ENCODE results near the gene UBB.
A peak's percentile ranks its signal among the peaks of the same experiment; 100 is the strongest.

Gene UBB

DNA sequence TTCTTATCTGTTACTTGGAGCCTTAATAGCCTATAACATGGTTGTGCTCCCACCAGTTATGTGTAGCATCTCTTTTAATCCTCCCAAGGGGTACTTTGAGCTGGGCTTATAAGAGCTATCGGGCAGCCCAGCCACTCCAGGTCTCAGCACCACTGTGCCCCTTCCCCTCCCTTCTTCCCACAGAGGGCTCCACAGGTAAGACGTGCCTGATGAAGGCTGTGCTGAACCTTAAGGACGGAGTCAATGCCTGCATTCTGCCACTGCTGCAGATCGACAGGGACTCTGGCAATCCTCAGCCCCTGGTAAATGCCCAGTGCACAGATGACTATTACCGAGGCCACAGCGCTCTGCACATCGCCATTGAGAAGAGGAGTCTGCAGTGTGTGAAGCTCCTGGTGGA, 41.5 kb downstream of the UBB start:
- H3K4me3 ChIP-seq (ENCODE audit: low read depth, low read length) = no peak overlapping the region
- TF ChIP-seq, protein P1, sequence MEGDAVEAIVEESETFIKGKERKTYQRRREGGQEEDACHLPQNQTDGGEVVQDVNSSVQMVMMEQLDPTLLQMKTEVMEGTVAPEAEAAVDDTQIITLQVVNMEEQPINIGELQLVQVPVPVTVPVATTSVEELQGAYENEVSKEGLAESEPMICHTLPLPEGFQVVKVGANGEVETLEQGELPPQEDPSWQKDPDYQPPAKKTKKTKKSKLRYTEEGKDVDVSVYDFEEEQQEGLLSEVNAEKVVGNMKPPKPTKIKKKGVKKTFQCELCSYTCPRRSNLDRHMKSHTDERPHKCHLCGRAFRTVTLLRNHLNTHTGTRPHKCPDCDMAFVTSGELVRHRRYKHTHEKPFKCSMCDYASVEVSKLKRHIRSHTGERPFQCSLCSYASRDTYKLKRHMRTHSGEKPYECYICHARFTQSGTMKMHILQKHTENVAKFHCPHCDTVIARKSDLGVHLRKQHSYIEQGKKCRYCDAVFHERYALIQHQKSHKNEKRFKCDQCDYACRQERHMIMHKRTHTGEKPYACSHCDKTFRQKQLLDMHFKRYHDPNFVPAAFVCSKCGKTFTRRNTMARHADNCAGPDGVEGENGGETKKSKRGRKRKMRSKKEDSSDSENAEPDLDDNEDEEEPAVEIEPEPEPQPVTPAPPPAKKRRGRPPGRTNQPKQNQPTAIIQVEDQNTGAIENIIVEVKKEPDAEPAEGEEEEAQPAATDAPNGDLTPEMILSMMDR (IDR thresholded peaks at IDR 0.05; ENCODE audit: low read depth, low read length) = no peak

DNA sequence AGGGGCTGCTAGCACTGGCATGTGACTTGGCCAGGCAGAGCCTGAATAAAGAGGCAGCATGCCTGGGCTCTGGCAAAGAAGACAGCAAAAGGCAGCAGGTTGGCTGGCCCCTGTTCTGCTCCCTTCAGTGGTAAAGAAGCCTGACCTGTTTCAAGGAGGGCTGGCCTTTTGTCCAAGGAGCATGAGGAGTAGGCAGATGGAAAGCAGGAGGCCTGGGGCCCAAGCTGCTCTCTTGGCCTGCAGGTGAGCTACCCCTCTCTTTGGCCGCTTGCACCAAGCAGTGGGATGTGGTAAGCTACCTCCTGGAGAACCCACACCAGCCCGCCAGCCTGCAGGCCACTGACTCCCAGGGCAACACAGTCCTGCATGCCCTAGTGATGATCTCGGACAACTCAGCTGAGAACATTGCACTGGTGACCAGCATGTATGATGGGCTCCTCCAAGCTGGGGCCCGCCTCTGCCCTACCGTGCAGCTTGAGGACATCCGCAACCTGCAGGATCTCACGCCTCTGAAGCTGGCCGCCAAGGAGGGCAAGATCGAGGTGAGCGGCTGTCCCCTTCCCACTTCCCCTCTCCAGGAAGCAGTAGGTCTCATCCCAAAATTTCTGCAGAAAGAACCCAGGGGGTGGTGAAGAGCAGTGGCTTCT, 42.5 kb downstream of the UBB start:
- TF ChIP-seq, protein P1 (IDR thresholded peaks at IDR 0.05; ENCODE audit: low read depth, low read length) = no peak

DNA sequence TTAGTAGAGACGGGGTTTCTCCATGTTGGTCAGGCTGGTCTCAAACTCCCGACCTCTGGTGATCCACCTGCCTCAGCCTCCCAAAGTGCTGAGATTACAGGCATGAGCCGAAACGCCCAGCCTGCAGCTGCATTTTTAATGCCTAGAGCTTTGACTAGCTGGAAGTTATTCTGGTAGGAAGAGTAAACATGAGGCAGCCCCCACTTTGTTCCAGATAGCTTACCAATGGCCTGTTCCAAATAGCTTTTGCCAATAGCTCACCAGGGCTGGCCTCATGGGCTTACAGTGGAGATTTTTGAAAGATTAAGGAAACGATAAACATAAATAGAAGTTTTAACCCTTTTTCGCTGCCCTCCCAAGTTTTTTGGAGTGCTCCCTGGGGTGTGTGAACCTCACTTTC, 44.3 kb downstream of the UBB start:
- no peak overlapping the region for H3K4me3 ChIP-seq (ENCODE audit: low read depth, low read length)
- TF ChIP-seq, protein P1 (IDR thresholded peaks at IDR 0.05; ENCODE audit: low read depth, low read length) = no peak

More for the DNA sequence above, 42.5 kb downstream of the UBB start:
- no peak overlapping the region for H3K4me3 ChIP-seq (ENCODE audit: low read depth, low read length)

DNA sequence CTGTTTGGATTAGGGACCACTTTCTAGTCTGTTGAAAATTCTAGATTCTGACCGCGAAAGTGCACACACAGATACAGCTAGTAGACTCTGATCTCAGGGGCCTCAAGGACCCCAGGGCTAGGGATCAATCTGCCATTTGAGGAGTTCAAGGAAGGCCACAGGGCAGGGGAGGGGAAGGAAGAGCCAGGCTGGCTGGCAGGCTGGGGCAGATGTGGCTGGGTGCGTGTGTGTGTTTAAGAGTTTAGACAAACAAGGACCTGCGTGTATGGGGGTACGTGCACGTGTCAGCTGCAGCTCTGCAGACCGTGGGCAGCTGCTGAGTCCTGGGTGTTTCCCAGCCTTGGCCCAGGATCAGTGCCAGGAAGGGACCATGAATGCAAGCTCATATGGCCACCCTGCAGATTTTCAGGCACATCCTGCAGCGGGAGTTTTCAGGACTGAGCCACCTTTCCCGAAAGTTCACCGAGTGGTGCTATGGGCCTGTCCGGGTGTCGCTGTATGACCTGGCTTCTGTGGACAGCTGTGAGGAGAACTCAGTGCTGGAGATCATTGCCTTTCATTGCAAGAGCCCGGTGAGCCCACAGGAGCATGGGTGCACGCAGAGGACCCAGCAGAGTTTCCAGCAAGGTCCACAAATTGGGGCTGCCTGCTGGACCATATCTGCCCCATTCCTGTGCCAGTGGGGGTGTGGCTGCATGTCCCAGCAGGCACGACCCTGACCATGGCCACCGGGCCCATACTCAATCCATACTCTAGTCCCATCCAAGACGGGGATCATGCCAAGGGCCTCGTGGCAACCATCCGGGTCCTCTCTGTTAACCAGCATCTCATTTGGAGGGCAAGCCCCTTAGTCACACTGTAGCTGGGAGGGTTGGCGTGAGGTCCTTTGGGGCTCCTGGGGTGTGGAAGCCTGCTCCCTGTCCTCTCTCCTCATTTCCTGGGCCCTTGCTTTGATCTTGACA, 45.1 kb downstream of the UBB start:
- TF ChIP-seq, protein P1 (IDR thresholded peaks at IDR 0.05; ENCODE audit: low read depth, low read length) = no peak
- no peak overlapping the region for H3K4me3 ChIP-seq (ENCODE audit: low read depth, low read length)

DNA sequence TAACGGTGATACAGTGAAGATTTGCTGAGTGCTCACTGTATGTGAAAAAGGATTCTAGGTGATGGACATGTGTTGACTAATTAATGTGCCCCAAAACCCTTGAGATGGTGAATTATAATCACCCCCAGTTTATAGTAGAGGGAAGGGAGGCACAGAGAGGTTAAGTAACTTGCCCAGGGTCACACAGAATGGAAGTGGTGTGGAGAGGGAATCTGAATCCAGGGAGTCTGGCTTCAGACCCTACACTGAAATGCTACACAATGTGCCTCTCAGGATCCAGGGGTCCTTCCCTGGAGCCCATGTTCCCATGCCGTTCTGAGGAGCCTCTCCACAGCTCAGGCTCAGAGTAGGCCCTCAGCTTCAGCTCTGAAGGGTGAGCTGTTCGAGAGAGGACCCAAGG, 46.1 kb downstream of the UBB start:
- TF ChIP-seq, protein P1 (IDR thresholded peaks at IDR 0.05; ENCODE audit: low read depth, low read length) = no peak
- no peak overlapping the region for H3K4me3 ChIP-seq (ENCODE audit: low read depth, low read length)

DNA sequence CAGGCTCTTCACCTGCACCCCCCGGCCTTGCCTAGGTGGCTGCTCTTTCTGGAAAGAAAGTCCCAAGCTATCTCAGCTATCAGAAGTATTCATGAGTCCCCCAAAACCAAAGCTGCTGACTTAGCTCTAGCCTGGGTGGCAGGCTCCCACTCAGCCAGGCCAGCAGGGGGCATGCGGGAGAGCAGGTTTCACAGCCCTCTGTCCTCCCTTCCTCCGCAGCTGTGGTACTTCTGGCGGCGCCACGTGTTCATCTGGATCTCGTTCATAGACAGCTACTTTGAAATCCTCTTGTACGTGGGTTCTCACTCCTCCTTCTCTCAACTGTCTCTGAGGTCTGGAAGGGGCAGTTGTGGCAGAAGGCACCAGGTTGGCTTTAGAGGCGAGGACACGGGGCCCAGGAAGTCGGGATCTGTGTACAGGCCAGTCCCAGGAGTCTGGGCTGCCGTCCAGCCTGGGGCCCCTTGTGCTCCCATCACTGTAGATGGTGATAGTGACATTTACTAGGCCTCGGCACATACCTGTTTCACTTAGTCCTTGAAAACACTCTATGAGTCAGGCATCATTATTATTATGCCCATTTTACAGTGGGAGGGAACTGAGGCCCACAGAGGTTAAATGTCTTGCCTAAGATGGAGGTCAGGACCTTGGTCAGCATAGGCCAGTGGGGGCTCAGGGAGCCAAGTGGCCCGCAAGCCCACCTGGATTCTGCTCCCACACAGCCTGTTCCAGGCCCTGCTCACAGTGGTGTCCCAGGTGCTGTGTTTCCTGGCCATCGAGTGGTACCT, 47.4 kb downstream of the UBB start:
- TF ChIP-seq, protein P1 (IDR thresholded peaks at IDR 0.05; ENCODE audit: low read depth, low read length) = peak; percentile 62
- no peak overlapping the region for H3K4me3 ChIP-seq (ENCODE audit: low read depth, low read length)

Measured in WI38 (cell line).